GM18858 (cell line): Measurements from ENCODE around the gene DNPEP.
A peak's percentile ranks its signal among the peaks of the same experiment; 100 is the strongest.

Experiments used
- ATAC-seq: cut with Tn5 transposase; IDR thresholded peaks from one replicate; pipeline ENCODE4 v1.9.1; 2021; ENCODE audit not compliant: unreplicated experiment

DNPEP gene

DNA sequence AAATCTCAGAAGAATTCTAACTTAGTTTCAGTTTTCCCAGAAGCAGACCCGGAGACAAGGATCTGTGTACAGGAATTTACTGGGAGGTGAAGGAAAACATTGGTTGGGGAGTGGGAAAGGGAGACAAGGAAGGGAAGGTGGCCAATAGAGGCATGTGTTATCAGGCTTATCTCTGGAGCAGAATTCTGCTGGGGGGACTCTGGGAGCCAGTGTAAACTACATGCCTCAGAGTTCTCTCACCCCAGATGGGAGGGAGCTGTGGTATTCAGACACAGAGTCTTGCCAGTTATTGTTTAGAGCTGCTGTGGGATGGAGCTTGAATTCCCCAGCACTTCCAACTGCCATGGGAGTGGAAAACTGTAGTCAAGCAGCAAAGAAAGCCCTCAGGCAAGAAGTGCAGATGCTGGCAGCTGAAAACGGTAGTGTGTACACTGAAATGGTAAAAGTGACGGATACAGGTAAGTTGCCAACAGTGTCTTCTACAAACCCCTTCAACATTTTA is 19.0 kb downstream of the DNPEP start:
- no peak for ATAC-seq

- ATAC-seq = peak; percentile 76
These were observed 25.1 kb downstream of the DNPEP start for GRCh38 chr2:219362524-219363164.

GRCh38 chr2:219362072-219362471 is 25.6 kb downstream of the DNPEP start:
- no peak for ATAC-seq

DNA sequence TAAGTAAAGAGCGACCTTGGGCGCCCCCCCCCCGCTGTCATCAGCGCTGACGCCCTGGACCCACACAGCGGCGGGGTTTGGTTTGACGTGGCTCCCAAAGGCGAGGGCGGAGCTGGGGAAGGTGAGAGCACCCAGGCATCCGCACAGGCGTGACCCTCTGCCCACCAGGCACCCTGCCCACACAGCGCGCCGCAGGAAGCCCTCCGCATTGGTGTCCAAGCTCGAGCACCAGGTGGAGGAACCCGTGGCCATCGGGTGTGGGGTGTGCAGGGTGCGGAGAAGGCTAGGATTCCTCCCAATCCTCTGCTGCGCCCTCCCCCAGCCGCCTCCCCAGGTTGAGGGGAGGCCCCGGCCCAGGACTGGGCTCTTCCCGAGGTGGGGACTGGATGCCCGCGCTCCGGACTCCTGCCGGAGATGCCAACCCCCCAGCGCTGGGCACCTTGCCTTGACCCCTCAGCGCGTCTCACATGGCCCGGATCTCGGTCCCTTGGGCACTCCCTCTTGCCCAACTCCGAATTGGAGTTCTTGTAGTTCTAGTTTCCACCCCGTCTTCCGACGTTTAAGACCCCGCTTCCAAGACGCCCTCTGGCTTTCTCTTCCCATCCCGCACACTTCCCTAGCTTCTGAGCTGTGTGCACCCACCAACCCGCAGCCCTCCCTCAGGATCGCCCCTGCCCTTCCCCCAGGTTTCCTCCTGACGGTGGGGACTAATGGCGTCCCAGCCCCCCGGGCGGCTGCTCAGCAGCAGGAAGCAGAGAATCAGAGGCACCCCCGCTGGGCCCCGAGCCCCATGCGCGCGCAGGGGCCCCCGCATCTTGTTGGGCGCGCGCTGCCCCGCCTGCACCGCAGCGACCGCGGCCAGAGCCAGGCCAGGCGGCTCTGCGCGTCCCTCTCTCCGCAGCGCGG is 29.3 kb downstream of the DNPEP start:
- no peak for ATAC-seq

- no peak for ATAC-seq
These were observed 30.9 kb downstream of the DNPEP start for GRCh38 chr2:219356834-219357233.

DNA sequence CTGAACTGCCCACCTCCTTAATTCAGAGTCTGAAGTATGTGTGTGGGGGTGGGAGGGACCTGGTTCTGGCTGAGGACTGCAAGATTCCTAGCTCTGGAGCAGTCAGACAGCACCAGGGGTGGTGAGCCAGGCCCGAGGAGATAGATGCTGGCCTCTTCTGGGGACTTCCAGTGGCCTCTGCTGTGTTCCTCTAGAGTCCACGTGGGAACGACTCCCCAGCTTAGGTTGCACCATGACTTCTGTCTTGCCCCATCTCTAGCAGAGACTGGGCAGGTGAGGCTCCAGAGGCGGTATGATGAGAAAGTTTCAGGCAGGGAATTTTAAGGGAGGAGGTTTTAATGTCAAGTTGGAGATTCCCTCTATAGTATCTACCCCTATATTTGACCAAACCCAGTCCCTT is 33.1 kb downstream of the DNPEP start:
- ATAC-seq = no peak

GRCh38 chr2:219353129-219353528 is 34.6 kb downstream of the DNPEP start:
- ATAC-seq = no peak

- no peak for ATAC-seq
These were observed 35.2 kb downstream of the DNPEP start for GRCh38 chr2:219352448-219353023.

GRCh38 chr2:219350710-219351221 is 36.9 kb downstream of the DNPEP start:
- ATAC-seq = no peak

DNA sequence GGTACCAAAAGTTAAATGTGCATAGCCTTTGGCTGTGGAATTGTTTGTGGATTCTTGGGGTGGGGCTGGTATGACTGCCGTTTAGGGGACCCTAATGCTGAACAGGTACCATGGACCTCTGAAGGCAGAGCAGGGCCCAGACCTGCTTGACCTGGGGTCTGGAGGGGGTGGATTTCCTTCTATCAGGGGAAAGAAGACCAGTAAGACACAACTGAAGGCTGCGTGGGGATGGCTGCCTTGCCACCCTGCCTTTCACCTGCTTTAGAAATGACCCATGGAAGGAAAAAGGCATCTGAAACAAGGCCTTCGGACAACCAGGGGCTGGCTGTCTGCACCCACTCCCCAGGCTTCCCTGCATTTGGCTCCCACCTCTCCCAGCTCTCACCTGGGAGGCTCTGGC is 37.5 kb downstream of the DNPEP start:
- no peak for ATAC-seq

DNA sequence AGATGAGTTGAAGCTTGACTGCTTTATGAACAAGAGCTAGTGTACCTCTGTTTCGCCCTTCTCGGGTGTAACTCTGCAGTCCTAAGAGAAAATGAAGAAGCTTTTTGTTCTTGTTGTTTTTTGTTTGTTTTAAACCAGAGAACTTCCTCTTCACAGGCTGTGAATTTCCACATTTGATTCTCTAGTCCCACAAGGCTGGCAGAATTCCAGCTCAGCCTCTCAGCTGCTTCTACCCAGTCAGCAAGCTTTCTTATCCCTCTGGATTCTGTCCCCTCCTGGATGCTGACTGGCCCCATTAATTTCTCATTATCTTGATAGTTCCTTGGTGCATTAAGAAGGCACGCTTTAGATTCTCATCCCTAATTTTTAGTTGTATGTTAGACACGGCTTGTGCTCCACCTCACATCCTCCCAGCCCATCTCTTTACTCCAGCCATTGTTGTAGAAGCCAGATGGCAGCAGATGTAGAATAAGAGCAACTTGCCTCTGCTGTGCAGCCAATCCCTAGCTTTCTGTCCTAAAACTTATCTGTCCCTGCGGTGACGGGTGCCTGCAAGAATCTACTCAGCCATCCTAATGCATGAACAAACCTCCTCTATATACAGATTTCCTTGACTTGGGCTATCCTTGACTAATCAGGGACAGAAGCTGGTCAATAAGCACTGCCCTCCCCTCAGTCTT is 42.8 kb downstream of the DNPEP start:
- no peak for ATAC-seq

- ATAC-seq = no peak
These were observed 52.3 kb downstream of the DNPEP start for GRCh38 chr2:219335373-219335786.

DNA sequence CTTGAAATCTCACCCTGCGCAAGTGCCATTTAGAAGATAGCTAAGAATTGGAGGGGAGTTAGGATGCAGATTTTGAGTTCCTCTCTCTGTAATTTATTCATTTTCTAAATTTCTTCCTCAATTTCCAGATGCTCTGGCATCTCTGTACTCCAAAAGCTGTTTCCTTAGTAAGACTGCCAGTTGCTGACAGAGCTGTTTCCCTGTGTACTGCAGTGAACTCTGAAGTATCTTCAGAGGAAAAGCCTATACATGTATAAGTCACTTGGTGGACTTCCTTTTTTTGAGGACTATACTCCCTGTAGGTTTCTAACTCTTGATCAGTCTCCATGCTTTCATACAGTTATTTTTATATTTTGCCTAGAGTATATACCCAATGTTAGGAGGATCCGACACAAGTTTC is 53.6 kb downstream of the DNPEP start:
- no peak for ATAC-seq

DNA sequence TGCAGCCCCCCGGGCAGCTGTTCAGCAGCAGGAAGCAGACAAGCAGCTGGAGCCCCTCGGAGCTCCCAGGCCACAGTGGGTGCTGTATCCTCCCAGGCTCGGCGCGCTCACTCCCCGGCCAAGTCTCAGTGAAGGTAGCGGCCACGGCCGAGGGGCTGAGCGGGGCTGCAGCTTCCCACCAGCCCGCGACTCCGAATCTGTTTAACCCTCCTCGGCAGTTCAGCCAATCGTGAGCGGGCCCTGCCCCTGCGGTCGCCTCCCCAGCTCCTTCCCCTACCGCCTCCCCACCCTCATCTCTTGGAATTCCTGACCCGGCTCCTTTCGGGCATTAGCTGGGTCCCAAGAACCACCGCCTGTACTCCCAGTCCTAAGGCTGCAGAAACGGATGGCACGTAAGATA is 55.2 kb downstream of the DNPEP start, which contains the start of gene RESP18:
Gene RESP18 (minus strand): TSS at position 203 of the 400 bp plus-strand sequence.
- ATAC-seq = no peak

DNA sequence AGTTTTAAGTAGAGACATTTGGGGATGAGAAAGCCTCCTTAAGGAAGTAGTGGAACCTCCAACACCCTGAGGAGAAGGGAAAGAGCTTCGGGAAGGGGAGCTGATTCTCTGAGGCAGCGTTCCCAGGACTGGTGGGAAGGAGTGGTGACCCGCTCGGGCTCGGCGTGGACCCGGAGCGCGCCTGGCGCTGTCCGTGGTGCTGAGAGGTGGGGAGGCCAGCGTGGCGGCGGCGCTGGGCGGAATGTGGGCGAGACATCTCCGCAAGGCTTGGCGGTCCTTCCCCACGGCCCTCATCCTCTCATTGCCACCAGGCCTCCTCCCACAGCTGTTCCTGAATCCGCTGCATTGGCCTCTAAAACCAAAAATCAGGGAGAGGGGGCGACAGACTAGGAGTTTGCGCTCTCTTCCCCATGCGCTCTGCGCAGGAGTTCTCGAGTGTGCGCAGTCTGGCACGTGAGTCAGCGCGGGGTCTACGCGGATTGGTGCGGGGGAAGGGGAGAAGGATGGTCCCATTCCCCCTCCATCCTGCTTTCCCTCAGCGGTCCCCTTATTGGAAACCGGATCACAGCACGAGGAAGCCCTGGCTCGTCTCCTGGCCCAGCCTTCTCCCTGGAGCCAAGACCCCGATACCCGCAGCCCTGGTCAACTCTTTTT is 56.0 kb downstream of the DNPEP start:
- ATAC-seq = no peak

DNA sequence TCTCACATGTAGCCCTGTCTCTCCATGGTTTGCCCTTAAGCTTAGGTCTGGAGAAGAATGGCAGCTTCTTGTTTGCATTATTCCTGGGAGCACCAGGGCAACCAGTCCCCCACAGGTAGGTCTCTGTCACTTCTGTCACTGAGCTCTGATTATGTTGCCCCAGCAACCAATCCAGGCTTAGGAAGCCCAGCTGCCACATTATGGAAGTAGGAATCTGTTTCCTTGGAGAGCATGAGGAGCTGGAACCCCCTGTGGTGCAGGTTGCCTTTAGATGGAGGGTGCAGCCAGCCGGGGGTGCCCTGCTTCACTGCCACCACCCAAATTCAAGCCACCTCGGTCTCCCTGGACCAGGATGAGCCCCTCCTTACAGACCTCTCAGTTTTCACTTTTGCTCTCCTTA is 60.0 kb downstream of the DNPEP start:
- ATAC-seq = no peak

GRCh38 chr2:219325657-219326315 is 61.9 kb downstream of the DNPEP start:
- ATAC-seq = no peak

DNA sequence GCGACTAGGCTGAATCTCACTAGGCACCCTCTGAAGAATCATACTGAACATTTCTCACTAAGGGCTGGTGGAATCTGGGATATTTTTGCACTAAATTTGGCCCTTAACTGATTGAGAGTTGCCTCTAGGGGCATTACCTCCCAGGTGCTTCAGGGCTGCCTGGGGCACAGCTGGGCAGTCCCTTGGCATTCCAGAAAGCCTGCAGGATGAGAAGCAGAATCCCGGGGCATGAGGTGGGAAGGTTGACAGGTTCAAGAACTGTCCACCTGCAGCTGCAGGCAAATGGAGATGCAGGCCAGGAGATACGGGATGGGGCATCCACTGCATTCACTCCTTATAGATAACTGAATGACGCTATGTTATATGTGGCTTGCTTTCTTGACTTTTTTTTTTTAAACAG is 62.6 kb downstream of the DNPEP start:
- no peak for ATAC-seq

- ATAC-seq = no peak
These were observed 64.3 kb downstream of the DNPEP start for GRCh38 chr2:219323434-219323833.
